Activated B cell treated with CpG ODN at 0.5 μM for 24 hours (primary cell): Measurements from ENCODE around the gene LZTS2. TPM values are rescaled to one million over a fixed set of nuclear protein-coding genes. Genes with fewer than 3 reads are reported as not detected.

Source experiments
- ATAC-seq: fragments of 200-7000 bp; cut with Tn5 transposase; one replicate; pipeline ENCODE4 v1.10.0; 2021; ENCODE audit warnings: low read depth, mild to moderate bottlenecking, moderate library complexity
- CTCF ChIA-PET: fragments of 350-600 bp; sonication (Branson Sonifier 250); formaldehyde crosslinking; loops from one replicate; lab custom pipeline; 2021; ENCODE audit warnings: antibody characterized with exemption; lab: Charles Lee
- POLR2A ChIA-PET: fragments of 350-600 bp; sonication (Branson Sonifier 250); formaldehyde crosslinking; loops from one replicate; lab custom pipeline; 2021; ENCODE audit warnings: antibody characterized with exemption; lab: Charles Lee
- DNase-seq: peaks from one replicate; pipeline ENCODE4 v3.0.0; 2022
- H3K27ac Mint-ChIP-seq: one replicate; pipeline ENCODE4 v1.8.0; 2020; ENCODE audit warnings: mixed read lengths
- H3K27me3 Mint-ChIP-seq: one replicate; pipeline ENCODE4 v1.8.0; 2021; ENCODE audit warnings: mixed read lengths
- H3K36me3 Mint-ChIP-seq: one replicate; pipeline ENCODE4 v1.8.0; 2021; ENCODE audit warnings: low read depth, mixed read lengths
- H3K4me1 Mint-ChIP-seq: one replicate; pipeline ENCODE4 v1.8.0; 2021; ENCODE audit warnings: mixed read lengths
- H3K4me3 Mint-ChIP-seq: one replicate; pipeline ENCODE4 v1.8.0; 2020; ENCODE audit warnings: mild to moderate bottlenecking, mixed read lengths
- H3K9me3 Mint-ChIP-seq: one replicate; pipeline ENCODE4 v1.8.0; 2020; ENCODE audit warnings: mixed read lengths
- CTCF ChIP-seq: fragments of 200-600 bp; IDR thresholded peaks from one replicate; pipeline ENCODE4 v1.8.0; 2022; ENCODE audit warnings: antibody characterized with exemption, mild to moderate bottlenecking
- intact Hi-C: fragments of 100-400 bp; cut with micrococcal nuclease; formaldehyde crosslinking; loops from one replicate; pipeline ENCODE4 v1.15.1; 2024
- total RNA-seq: library from RNA; stranded (reverse); gene quantifications from 2 replicates; pipeline ENCODE4 v1.2.3, GENCODE V29; 2022

Gene LZTS2
- total RNA-seq, 1 donor from 2014 or later = 14.9 TPM

- H3K4me1 Mint-ChIP-seq = peaks cover 15% of the 10 kb centered on the region
- peaks cover 18% of the 10 kb centered on the region for H3K27me3 Mint-ChIP-seq
- H3K27ac Mint-ChIP-seq = peak overlapping the region; percentile 1
- H3K9me3 Mint-ChIP-seq = no peaks in the 10 kb centered on the region
- no peaks in the 10 kb centered on the region for H3K36me3 Mint-ChIP-seq
- ChIA-PET POLR2A (no interaction called here), CTCF (no interaction called here)
- TF ChIP-seq CTCF = peak; percentile 73
- intact Hi-C loops = loop anchor here (1.0 to 5.0 kb wide), 3 partner anchors 13 to 100 kb away; partner anchors contain the start of genes LZTS2, SEMA4G and SLF2
- peak; percentile 46 for DNase-seq
- no peak overlapping the region for H3K4me3 Mint-ChIP-seq
- peak; percentile 89 for ATAC-seq
Observed at GRCh38 chr10:101012525-101013364, 13.1 kb downstream of the LZTS2 start.

- H3K27me3 Mint-ChIP-seq = peaks cover 23% of the 10 kb centered on the region
- TF ChIP-seq CTCF = no peak
- ChIA-PET CTCF (interaction anchor here (1.2 to 1.8 kb wide), 3 partner anchors 11 to 20 kb away, joined by 4 to 12 read pairs (median 11); partner anchors contain the start of genes PDZD7 and SFXN3), POLR2A (no interaction called here)
- no peaks in the 10 kb centered on the region for H3K9me3 Mint-ChIP-seq
- H3K27ac Mint-ChIP-seq = peak overlapping the region; percentile 1
- intact Hi-C loops = loop anchor here (1.0 to 5.0 kb wide), 3 partner anchors 14 to 101 kb away; partner anchors contain the start of genes LZTS2, SEMA4G and SLF2
- ATAC-seq (no peak), DNase-seq (no peak)
- no peaks in the 10 kb centered on the region for H3K36me3 Mint-ChIP-seq
- peaks cover 21% of the 10 kb centered on the region for H3K4me1 Mint-ChIP-seq
- no peak overlapping the region for H3K4me3 Mint-ChIP-seq
Observed at GRCh38 chr10:101013365-101013825, 13.8 kb downstream of the LZTS2 start.

GRCh38 chr10:101014230-101014884 lies 14.7 kb downstream of the LZTS2 start:
- no peak overlapping the region for H3K27ac Mint-ChIP-seq
- ChIA-PET CTCF (interaction anchor here (0.8 to 1.8 kb wide), 13 partner anchors 12 to 451 kb away, joined by 3 to 13 read pairs (median 4); partner anchors contain the start of genes LZTS2, PDZD7 and SFXN3), POLR2A (interaction anchor here (0.6 to 1.1 kb wide), 2 partner anchors 27 to 44 kb away, joined by 3 read pairs; no protein-coding TSS in a partner anchor)
- H3K4me1 Mint-ChIP-seq = peaks cover 27% of the 10 kb centered on the region
- no peak overlapping the region for H3K4me3 Mint-ChIP-seq
- H3K27me3 Mint-ChIP-seq = peaks cover 26% of the 10 kb centered on the region
- DNase-seq (peak; percentile 70), ATAC-seq (peak; percentile 55)
- H3K36me3 Mint-ChIP-seq = no peaks in the 10 kb centered on the region
- intact Hi-C loops = loop anchor here (1.0 to 5.0 kb wide), 4 partner anchors 18 to 452 kb away; partner anchors contain the start of gene SLF2
- TF ChIP-seq CTCF = no peak
- H3K9me3 Mint-ChIP-seq = no peaks in the 10 kb centered on the region

- Mint-ChIP-seq H3K27me3 (peaks cover 27% of the 10 kb centered on the region), H3K36me3 (no peaks in the 10 kb centered on the region), H3K4me1 (peaks cover 28% of the 10 kb centered on the region), H3K9me3 (no peaks in the 10 kb centered on the region), H3K4me3 (no peak overlapping the region), H3K27ac (no peak overlapping the region)
- ATAC-seq (no peak), DNase-seq (no peak)
- CTCF ChIA-PET = interaction anchor here (0.8 to 2.3 kb wide), 13 partner anchors 11 to 452 kb away, joined by 3 to 13 read pairs (median 4); partner anchors contain the start of genes LZTS2, PDZD7 and SFXN3
- intact Hi-C loops = loop anchor here (1.0 to 5.0 kb wide), 4 partner anchors 17 to 453 kb away; partner anchors contain the start of gene SLF2
- POLR2A ChIA-PET = interaction anchor here (1.1 to 1.4 kb wide), 2 partner anchors 18 to 26 kb away, joined by 3 read pairs; no protein-coding TSS in a partner anchor
- no peak for TF ChIP-seq CTCF
Observed at GRCh38 chr10:101014966-101015581, 15.5 kb downstream of the LZTS2 start.
